H9 (cell line): ENCODE measurements around the gene ABCG2. TPM values are rescaled to one million over a fixed set of nuclear protein-coding genes. Genes with fewer than 3 reads are reported as not detected.

Experiments used
- DNase-seq: peaks from one replicate; pipeline ENCODE4 v3.0.0-alpha.2; 2017
- H2AFZ ChIP-seq: one replicate; pipeline ENCODE4 v1.6.1; 2013; ENCODE audit warnings: mild to moderate bottlenecking, low read length, control low read depth, moderate library complexity
- H2AK5ac ChIP-seq: 2 replicates; pipeline ENCODE4 v1.6.1; 2013; ENCODE audit warnings: low read length, control low read depth, mixed read lengths; ENCODE audit not compliant: insufficient read length
- H2BK120ac ChIP-seq: one replicate; pipeline ENCODE4 v1.6.1; 2013; ENCODE audit warnings: low read depth, mild to moderate bottlenecking, low read length, control low read depth, inconsistent platforms; ENCODE audit not compliant: poor library complexity, severe bottlenecking
- H2BK12ac ChIP-seq: 2 replicates; pipeline ENCODE4 v1.6.1; 2013; ENCODE audit warnings: low read length, control low read depth, mixed read lengths, low read depth; ENCODE audit not compliant: insufficient read length
- H2BK15ac ChIP-seq: 2 replicates; pipeline ENCODE4 v1.6.1; 2013; ENCODE audit warnings: low read depth, low read length, control low read depth
- H2BK20ac ChIP-seq: one replicate; pipeline ENCODE4 v1.6.1; 2013; ENCODE audit warnings: low read depth, mild to moderate bottlenecking, low read length, control low read depth, inconsistent platforms; ENCODE audit not compliant: poor library complexity, severe bottlenecking
- H2BK5ac ChIP-seq: 2 replicates; pipeline ENCODE4 v1.6.1; 2013; ENCODE audit warnings: low read length, control low read depth, mixed read lengths; ENCODE audit not compliant: insufficient read length
- H3K14ac ChIP-seq: 2 replicates; pipeline ENCODE4 v1.6.1; 2013; ENCODE audit warnings: low read length, control low read depth; ENCODE audit not compliant: insufficient read depth
- H3K18ac ChIP-seq: 2 replicates; pipeline ENCODE4 v1.6.1; 2013; ENCODE audit warnings: low read depth, mild to moderate bottlenecking, mixed read lengths, low read length, control low read depth; ENCODE audit not compliant: insufficient read length
- H3K23ac ChIP-seq: 2 replicates; pipeline ENCODE4 v1.6.1; 2013; ENCODE audit warnings: low read length, control low read depth, mixed read lengths, low read depth; ENCODE audit not compliant: insufficient read length
- H3K23me2 ChIP-seq: 2 replicates; pipeline ENCODE4 v1.6.1; 2013; ENCODE audit warnings: low read depth, mild to moderate bottlenecking, mixed read lengths, low read length, control low read depth; ENCODE audit not compliant: insufficient read length, poor library complexity, severe bottlenecking
- H3K27ac ChIP-seq: 2 replicates; pipeline ENCODE4 v1.5.1; 2013; ENCODE audit warnings: low read length, control low read depth, mixed read lengths, low read depth; ENCODE audit not compliant: insufficient read length
- H3K27me3 ChIP-seq: 2 replicates; pipeline ENCODE4 v1.6.1; 2013; ENCODE audit warnings: low read length, control low read depth, inconsistent platforms; ENCODE audit not compliant: insufficient read depth
- H3K4ac ChIP-seq: 2 replicates; pipeline ENCODE4 v1.6.1; 2013; ENCODE audit warnings: low read depth, mild to moderate bottlenecking, control low read depth, inconsistent platforms, low read length, moderate library complexity
- H3K4me1 ChIP-seq: 2 replicates; pipeline ENCODE4 v1.6.1; 2013; ENCODE audit warnings: low read length, control low read depth, inconsistent platforms; ENCODE audit not compliant: insufficient read depth
- H3K4me2 ChIP-seq: 2 replicates; pipeline ENCODE4 v1.6.1; 2013; ENCODE audit warnings: low read length, control low read depth, mixed read lengths; ENCODE audit not compliant: insufficient read length, insufficient read depth
- H3K56ac ChIP-seq: 2 replicates; pipeline ENCODE4 v1.6.1; 2013; ENCODE audit warnings: low read depth, mild to moderate bottlenecking, mixed read lengths, low read length, control low read depth; ENCODE audit not compliant: insufficient read length
- H3K79me1 ChIP-seq: 2 replicates; pipeline ENCODE4 v1.6.1; 2013; ENCODE audit warnings: low read depth, mild to moderate bottlenecking, moderate library complexity, low read length, control low read depth, inconsistent platforms; ENCODE audit not compliant: insufficient read depth, poor library complexity, severe bottlenecking
- H3K79me2 ChIP-seq: 2 replicates; pipeline ENCODE4 v1.6.1; 2013; ENCODE audit warnings: low read length, control low read depth, inconsistent platforms; ENCODE audit not compliant: insufficient read depth
- H3K9ac ChIP-seq: 2 replicates; pipeline ENCODE4 v1.6.1; 2013; ENCODE audit warnings: low read length, control low read depth, mixed read lengths; ENCODE audit not compliant: insufficient read length; ENCODE audit errors: extremely low read depth
- H3K9me3 ChIP-seq: one replicate; pipeline ENCODE4 v1.6.1; 2013; ENCODE audit warnings: low read depth, low read length, inconsistent platforms; ENCODE audit not compliant: control insufficient read depth
- H3T11ph ChIP-seq: one replicate; pipeline ENCODE4 v1.6.1; 2013; ENCODE audit warnings: mild to moderate bottlenecking, low read length, control low read depth, inconsistent platforms
- H4K20me1 ChIP-seq: one replicate; pipeline ENCODE4 v1.6.1; 2013; ENCODE audit not compliant: control insufficient read depth, insufficient read length, insufficient read depth
- H4K5ac ChIP-seq: 2 replicates; pipeline ENCODE4 v1.6.1; 2013; ENCODE audit warnings: low read depth, mild to moderate bottlenecking, mixed read lengths, low read length, control low read depth; ENCODE audit not compliant: insufficient read length
- H4K8ac ChIP-seq: replicated peaks from 2 replicates; pipeline ENCODE4 v1.6.1; 2013; ENCODE audit warnings: low read length, control low read depth, mixed read lengths, low read depth; ENCODE audit not compliant: insufficient read length
- H4K91ac ChIP-seq: 2 replicates; pipeline ENCODE4 v1.6.1; 2013; ENCODE audit warnings: low read depth, mild to moderate bottlenecking, moderate library complexity, mixed read lengths, low read length, control low read depth; ENCODE audit not compliant: insufficient read length
- H3K27ac Mint-ChIP-seq, 3 experiments: 2 replicates in 2 of 3; 3 replicates in 1 of 3; pipeline ENCODE4 v1.8.0; 2020 to 2021; ENCODE audit warnings: mixed read lengths in 3 of 3, mild to moderate bottlenecking in 1 of 3, moderate library complexity in 1 of 3
- H3K27me3 Mint-ChIP-seq: 2 replicates; pipeline ENCODE4 v1.8.0; 2021; ENCODE audit warnings: low read depth, mild to moderate bottlenecking, moderate library complexity, mixed read lengths
- H3K36me3 Mint-ChIP-seq, 3 experiments: 2 replicates in 2 of 3; 3 replicates in 1 of 3; pipeline ENCODE4 v1.8.0; 2020 to 2021; ENCODE audit warnings: low read depth in 3 of 3, mixed read lengths in 3 of 3; ENCODE audit not compliant: insufficient read depth in 1 of 3
- H3K4me1 Mint-ChIP-seq, 2 experiments: 2 replicates each; pipeline ENCODE4 v1.8.0; 2020; ENCODE audit warnings: mixed read lengths in 2 of 2
- H3K4me3 Mint-ChIP-seq, 2 experiments: 2 replicates in 1 of 2; 3 replicates in 1 of 2; pipeline ENCODE4 v1.8.0; 2020 to 2021; ENCODE audit warnings: mild to moderate bottlenecking in 2 of 2, mixed read lengths in 2 of 2, moderate library complexity in 1 of 2
- H3K9me3 Mint-ChIP-seq, 2 experiments: 2 replicates in 1 of 2; 3 replicates in 1 of 2; pipeline ENCODE4 v1.8.0; 2020; ENCODE audit warnings: mild to moderate bottlenecking in 2 of 2, mixed read lengths in 2 of 2, moderate library complexity in 1 of 2
- CTCF ChIP-seq: fragments of 200-600 bp; sonication (generic); conservative IDR thresholded peaks from 3 replicates; pipeline ENCODE4 v1.8.0; 2021; ENCODE audit warnings: antibody characterized with exemption, mild to moderate bottlenecking
- total RNA-seq: library from RNA; stranded (reverse); gene quantifications from 2 replicates; pipeline ENCODE4 v1.2.1, GENCODE V29; 2021

The ABCG2 gene
- total RNA-seq, 1 experiment from 2014 or later: 1.5 TPM

DNA sequence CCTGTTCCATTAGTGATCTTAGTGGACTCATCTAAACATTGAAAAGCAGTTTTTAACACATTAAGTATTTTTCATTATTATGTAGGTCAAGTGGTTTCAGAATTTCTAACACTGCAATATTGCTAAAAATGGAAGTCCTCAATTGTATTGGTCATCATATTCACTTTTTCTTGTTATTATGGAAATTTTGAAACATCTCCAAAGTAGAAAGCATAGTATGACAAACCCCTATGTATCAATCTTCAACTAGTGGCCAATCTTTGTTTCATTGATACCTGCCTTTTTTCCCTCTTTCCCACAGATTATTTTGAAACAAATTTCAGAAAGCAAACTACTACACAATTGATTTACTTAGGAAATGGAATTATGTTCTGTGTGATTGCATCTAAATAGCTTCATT, 14.5 kb upstream of the ABCG2 start:
- H3K27me3 Mint-ChIP-seq: no peaks in the 10 kb centered on the region; the same call in 1 of the 2 replicates
- TF ChIP-seq CTCF: no peak
- peaks cover 11 to 14% of the 10 kb centered on the region in 2 experiments for H3K4me1 Mint-ChIP-seq

More for the DNA sequence above, 14.5 kb upstream of the ABCG2 start:
- H3K9me3 ChIP-seq: no peaks in the 10 kb centered on the region
- no peak overlapping the region for H4K91ac ChIP-seq
- H2BK20ac ChIP-seq: no peak overlapping the region
- H2BK5ac ChIP-seq: no peak overlapping the region
- no peak overlapping the region for H3T11ph ChIP-seq
- no peaks in the 10 kb centered on the region for H4K20me1 ChIP-seq
- H2BK120ac ChIP-seq: no peak overlapping the region
- no peak overlapping the region for H3K27ac ChIP-seq
- peaks cover 8% of the 10 kb centered on the region; the same call in 1 of the 2 replicates for H3K4me1 ChIP-seq
- H2AK5ac ChIP-seq: no peak overlapping the region
- no peaks in the 10 kb centered on the region for H3K9me3 Mint-ChIP-seq
- no peak overlapping the region for H2AFZ ChIP-seq
- no peaks in the 10 kb centered on the region for H3K23me2 ChIP-seq
- no peak overlapping the region for H3K14ac ChIP-seq
- H2BK12ac ChIP-seq: no peak overlapping the region
- H3K36me3 Mint-ChIP-seq: peaks cover 0 to 3% (median 0%) of the 10 kb centered on the region in 3 experiments; a peak in 1 of 7 replicates
- H3K79me1 ChIP-seq: no peaks in the 10 kb centered on the region
- H4K5ac ChIP-seq: no peak overlapping the region
- no peak overlapping the region for H3K4me2 ChIP-seq
- H4K8ac ChIP-seq: no peak overlapping the region
- H3K27ac Mint-ChIP-seq: no peak overlapping the region
- no peak overlapping the region for H3K56ac ChIP-seq
- no peak for DNase-seq
- no peak overlapping the region for H3K23ac ChIP-seq
- no peaks in the 10 kb centered on the region for H3K27me3 ChIP-seq
- no peak overlapping the region for H3K4ac ChIP-seq
- H3K18ac ChIP-seq: no peak overlapping the region
- H3K9ac ChIP-seq: no peak overlapping the region
- H2BK15ac ChIP-seq: no peak overlapping the region
- H3K79me2 ChIP-seq: no peaks in the 10 kb centered on the region
- no peak overlapping the region for H3K4me3 Mint-ChIP-seq
